Thyroid gland (tissue), 4 donors: ENCODE data around the gene USP13. TPM values are rescaled to one million over a fixed set of nuclear protein-coding genes. Genes with fewer than 3 reads are reported as not detected.
A peak's percentile ranks its signal among the peaks of the same experiment; 100 is the strongest.

ENCODE experiments used
- DNase-seq, 2 donors: peaks; one replicate each; pipeline ENCODE4 v3.0.0-alpha.2; 2019
- H3K27ac ChIP-seq, 3 donors: fragments of 200-600 bp; sonication (generic); 1 replicate in 2 of 3; 2 replicates in 1 of 3; pipeline ENCODE4 v1.5.1; 2016 to 2019; ENCODE audit warnings: mild to moderate bottlenecking in 1 of 3, moderate library complexity in 1 of 3
- H3K27me3 ChIP-seq: fragments of 200-600 bp; sonication (generic); one replicate; pipeline ENCODE4 v1.5.1; 2019
- H3K36me3 ChIP-seq, 2 donors: fragments of 200-600 bp; sonication (generic); one replicate each; pipeline ENCODE4 v1.5.1; 2016 to 2019
- H3K4me1 ChIP-seq, 2 donors: fragments of 200-600 bp; sonication (generic); one replicate each; pipeline ENCODE4 v1.5.1; 2017 to 2019
- H3K4me3 ChIP-seq, 3 donors: fragments of 200-600 bp; sonication (generic); replicated peaks in 1 of 3; 1 replicate in 2 of 3; 2 replicates in 1 of 3; pipeline ENCODE4 v1.5.1; 2016; ENCODE audit warnings: mild to moderate bottlenecking in 1 of 3
- H3K9me3 ChIP-seq: fragments of 200-600 bp; sonication (generic); one replicate; pipeline ENCODE4 v1.5.1; 2017
- CTCF ChIP-seq, 6 experiments: fragments of 200-600 bp in 3 of 6; fragments of 450-650 bp in 3 of 6; sonication (generic) in 3 of 6; IDR thresholded peaks; one replicate each; pipeline ENCODE4 v1.5.1; 2016 to 2019; ENCODE audit warnings: antibody characterized with exemption in 6 of 6, mild to moderate bottlenecking in 2 of 6, inconsistent platforms in 1 of 6, moderate library complexity in 1 of 6
- POLR2A ChIP-seq, 2 donors: fragments of 450-650 bp; IDR thresholded peaks; one replicate each; pipeline ENCODE4 v1.6.1; 2017; ENCODE audit warnings: antibody characterized with exemption in 2 of 2, mild to moderate bottlenecking in 2 of 2, moderate library complexity in 1 of 2
- WGBS, 2 donors: methylation state at CpG; one replicate each; pipeline ENCODE4 v1.1.5; 2017; 5-methylcytosine and 5-hydroxymethylcytosine counted together
- intact Hi-C: fragments of 100-400 bp; cut with DNase I; formaldehyde crosslinking; loops from one replicate; pipeline ENCODE4 v1.15.1; 2023
- small RNA-seq: library from RNA; depleted of rRNA; stranded (forward); fragments of <200 nt; gene quantifications from one replicate; pipeline ENCODE3, GENCODE V24; 2016
- total RNA-seq, 4 donors: library from RNA; depleted of rRNA; stranded (reverse); fragments of >200 nt; gene quantifications; one replicate each; pipeline ENCODE4 v1.2.3, GENCODE V29; 2016

USP13 gene
- total RNA-seq, 4 donors from 2014 or later = 16.7 to 31.6 (median 25.4) TPM

- no peak for DNase-seq
Observed at GRCh38 chr3:179837374-179837773, 184.5 kb downstream of the USP13 start.

More at GRCh38 chr3:179837374-179837773, 184.5 kb downstream of the USP13 start:
- WGBS, 2 donors = 81 to 85% methylated on average over 2 of the region's 2 CpGs
- intact Hi-C loops = no loop called here
- Histone ChIP-seq H3K4me1 (no peaks in the 10 kb centered on the region), H3K36me3 (no peaks in the 10 kb centered on the region), H3K27ac (no peak overlapping the region), H3K4me3 (no peak overlapping the region), H3K9me3 (no peaks in the 10 kb centered on the region), H3K27me3 (no peaks in the 10 kb centered on the region)
- TF ChIP-seq POLR2A (IDR thresholded peaks at IDR 0.05) = no peak
- TF ChIP-seq CTCF (IDR thresholded peaks at IDR 0.05) = peak in 1 of 6 experiments; percentile 21

Small RNAs within 50 kb of the gene (small RNA-seq; reads per million reads assigned to genes)
- not detected for gene RF01210

Other genes with a start within 250 kb of the USP13 start
- 10 to 100 TPM; 14.5 to 43.7 (median 28.8) TPM for gene GNB4, start 201.6 kb upstream of the USP13 start, total RNA-seq
- 10 to 100 TPM; 40.8 to 72.2 (median 49.8) TPM for gene ACTL6A, start 90.1 kb upstream of the USP13 start, total RNA-seq
- gene MRPL47, start 48.4 kb upstream of the USP13 start, total RNA-seq = 10 to 100 TPM; 26.1 to 39.1 (median 32.1) TPM
- gene NDUFB5, start 48.2 kb upstream of the USP13 start, total RNA-seq = 100 to 1,000 TPM; 111 to 149 (median 122) TPM